Activated naive CD8-positive, alpha-beta T cell treated with anti-CD3 and anti-CD28 coated beads, Interleukin-2, amount 10 ng/mL, durations not matched to agents 7 days and 5 days (primary cell): Measurements from ENCODE around the gene APOA1. TPM values are rescaled to one million over a fixed set of nuclear protein-coding genes. Genes with fewer than 3 reads are reported as not detected.
A peak's percentile ranks its signal among the peaks of the same experiment; 100 is the strongest.
"Not testable (repeated sequence)": the region's sequence is repeated elsewhere in the genome, so short reads cannot be mapped to it uniquely, and the experiment has no call there.

ENCODE experiments used
- ATAC-seq: fragments of 150-1000 bp; cut with Tn5 transposase; one replicate; pipeline ENCODE4 v1.10.0; 2021; ENCODE audit warnings: low read depth, moderate library complexity
- POLR2A ChIA-PET: fragments of 350-600 bp; sonication (Branson Sonifier 250); formaldehyde crosslinking; loops from one replicate; lab custom pipeline; 2021; ENCODE audit warnings: antibody characterized with exemption; lab: Charles Lee
- DNase-seq: peaks from one replicate; pipeline ENCODE4 v3.0.0; 2021
- H3K27ac Mint-ChIP-seq: one replicate; pipeline ENCODE4 v1.8.0; 2022; ENCODE audit warnings: mild to moderate bottlenecking, mixed read lengths
- H3K27me3 Mint-ChIP-seq: one replicate; pipeline ENCODE4 v1.8.0; 2022; ENCODE audit warnings: mild to moderate bottlenecking, moderate library complexity, mixed read lengths
- H3K36me3 Mint-ChIP-seq: one replicate; pipeline ENCODE4 v1.8.0; 2021; ENCODE audit warnings: mild to moderate bottlenecking, mixed read lengths
- H3K4me1 Mint-ChIP-seq: one replicate; pipeline ENCODE4 v1.8.0; 2021; ENCODE audit warnings: mixed read lengths
- H3K4me3 Mint-ChIP-seq: one replicate; pipeline ENCODE4 v1.8.0; 2022; ENCODE audit warnings: mild to moderate bottlenecking, moderate library complexity, mixed read lengths
- H3K9me3 Mint-ChIP-seq: one replicate; pipeline ENCODE4 v1.8.0; 2021; ENCODE audit warnings: mixed read lengths
- total RNA-seq, 2 experiments: library from RNA; stranded (reverse); gene quantifications; one replicate each; pipeline ENCODE4 v1.2.3, GENCODE V29; 2021

The APOA1 gene
- total RNA-seq, 2 experiments from 2014 or later = 0.44 to 0.45 TPM

- DNase-seq (no peak), ATAC-seq (no peak)
- Mint-ChIP-seq H3K9me3 (no peaks in the 10 kb centered on the region), H3K36me3 (no peaks in the 10 kb centered on the region), H3K4me1 (no peaks in the 10 kb centered on the region), H3K27me3 (peaks cover 8% of the 10 kb centered on the region), H3K27ac (no peak overlapping the region), H3K4me3 (no peak overlapping the region)
- POLR2A ChIA-PET = no interaction called here
Observed at GRCh38 chr11:116812109-116812508, 25.3 kb downstream of the APOA1 start.

GRCh38 chr11:116811194-116811593, 26.2 kb downstream of the APOA1 start:
- POLR2A ChIA-PET = interaction anchor here (0.7 kb wide), 1 partner anchor 288 kb away, joined by 6 read pairs; no protein-coding TSS in a partner anchor
- Mint-ChIP-seq H3K4me3 (no peak overlapping the region), H3K27me3 (peaks cover 13% of the 10 kb centered on the region), H3K4me1 (no peaks in the 10 kb centered on the region), H3K27ac (no peak overlapping the region), H3K9me3 (no peaks in the 10 kb centered on the region), H3K36me3 (no peaks in the 10 kb centered on the region)
- DNase-seq = no peak
- no peak for ATAC-seq

GRCh38 chr11:116808262-116809175, 28.9 kb downstream of the APOA1 start:
- Mint-ChIP-seq H3K4me3 (no peak overlapping the region), H3K36me3 (no peaks in the 10 kb centered on the region), H3K4me1 (no peaks in the 10 kb centered on the region), H3K27ac (no peak overlapping the region), H3K9me3 (no peaks in the 10 kb centered on the region), H3K27me3 (peaks cover 13% of the 10 kb centered on the region)
- ATAC-seq (no peak), DNase-seq (no peak)
- POLR2A ChIA-PET = no interaction called here

- Mint-ChIP-seq H3K4me3 (no peak overlapping the region), H3K9me3 (no peaks in the 10 kb centered on the region), H3K27me3 (peaks cover 14% of the 10 kb centered on the region), H3K27ac (no peak overlapping the region), H3K4me1 (no peaks in the 10 kb centered on the region), H3K36me3 (no peaks in the 10 kb centered on the region)
- ATAC-seq = no peak
- POLR2A ChIA-PET = no interaction called here
- DNase-seq = no peak
Observed at GRCh38 chr11:116807601-116808261, 29.7 kb downstream of the APOA1 start.

GRCh38 chr11:116804001-116804400, 33.4 kb downstream of the APOA1 start:
- DNase-seq = no peak
- POLR2A ChIA-PET = no interaction called here
- H3K9me3 Mint-ChIP-seq = no peaks in the 10 kb centered on the region
- H3K4me3 Mint-ChIP-seq = no peak overlapping the region
- no peaks in the 10 kb centered on the region for H3K36me3 Mint-ChIP-seq
- H3K27ac Mint-ChIP-seq = no peak overlapping the region
- no peak for ATAC-seq
- H3K27me3 Mint-ChIP-seq = peaks cover 26% of the 10 kb centered on the region
- no peaks in the 10 kb centered on the region for H3K4me1 Mint-ChIP-seq

GRCh38 chr11:116801662-116802061, 35.8 kb downstream of the APOA1 start:
- ATAC-seq, DNase-seq, POLR2A ChIA-PET, H3K36me3 Mint-ChIP-seq, H3K4me1 Mint-ChIP-seq, H3K9me3 Mint-ChIP-seq, H3K4me3 Mint-ChIP-seq, H3K27ac Mint-ChIP-seq: not testable (repeated sequence)
- peaks cover 33% of the 10 kb centered on the region for H3K27me3 Mint-ChIP-seq

GRCh38 chr11:116800610-116801009, 36.8 kb downstream of the APOA1 start:
- DNase-seq (no peak), ATAC-seq (no peak)
- POLR2A ChIA-PET = no interaction called here
- Mint-ChIP-seq H3K9me3 (no peaks in the 10 kb centered on the region), H3K27me3 (peaks cover 31% of the 10 kb centered on the region), H3K36me3 (no peaks in the 10 kb centered on the region), H3K27ac (no peak overlapping the region), H3K4me3 (no peak overlapping the region), H3K4me1 (no peaks in the 10 kb centered on the region)

- no peaks in the 10 kb centered on the region for H3K4me1 Mint-ChIP-seq
- H3K4me3 Mint-ChIP-seq = no peak overlapping the region
- DNase-seq (no peak), ATAC-seq (no peak)
- H3K9me3 Mint-ChIP-seq = no peaks in the 10 kb centered on the region
- POLR2A ChIA-PET = no interaction called here
- no peaks in the 10 kb centered on the region for H3K36me3 Mint-ChIP-seq
- no peak overlapping the region for H3K27ac Mint-ChIP-seq
- H3K27me3 Mint-ChIP-seq = peaks cover 33% of the 10 kb centered on the region
Observed at GRCh38 chr11:116798368-116798767, 39.1 kb downstream of the APOA1 start.

GRCh38 chr11:116797816-116798215, 39.6 kb downstream of the APOA1 start:
- H3K4me3 Mint-ChIP-seq = no peak overlapping the region
- peaks cover 33% of the 10 kb centered on the region for H3K27me3 Mint-ChIP-seq
- H3K36me3 Mint-ChIP-seq = no peaks in the 10 kb centered on the region
- H3K4me1 Mint-ChIP-seq = peaks cover 3% of the 10 kb centered on the region
- H3K27ac Mint-ChIP-seq = no peak overlapping the region
- H3K9me3 Mint-ChIP-seq = no peaks in the 10 kb centered on the region
- ATAC-seq (no peak), DNase-seq (no peak)
- POLR2A ChIA-PET = no interaction called here

GRCh38 chr11:116796548-116796947, 40.9 kb downstream of the APOA1 start:
- H3K9me3 Mint-ChIP-seq = no peaks in the 10 kb centered on the region
- no peak for ATAC-seq
- H3K36me3 Mint-ChIP-seq = no peaks in the 10 kb centered on the region
- no peak overlapping the region for H3K4me3 Mint-ChIP-seq
- H3K27me3 Mint-ChIP-seq = peaks cover 27% of the 10 kb centered on the region
- H3K4me1 Mint-ChIP-seq = peaks cover 3% of the 10 kb centered on the region
- H3K27ac Mint-ChIP-seq = no peak overlapping the region
- no peak for DNase-seq
- POLR2A ChIA-PET = interaction anchor here (0.6 to 1.2 kb wide), 2 partner anchors 57 to 531 kb away, joined by 4 to 5 read pairs; partner anchors contain the start of gene CEP164

- no peak overlapping the region for H3K4me3 Mint-ChIP-seq
- H3K27me3 Mint-ChIP-seq = peaks cover 21% of the 10 kb centered on the region
- peaks cover 5% of the 10 kb centered on the region for H3K4me1 Mint-ChIP-seq
- ATAC-seq (no peak), DNase-seq (no peak)
- H3K27ac Mint-ChIP-seq = no peak overlapping the region
- POLR2A ChIA-PET = interaction anchor here (1.2 kb wide), 1 partner anchor 15 kb away, joined by 3 read pairs; no protein-coding TSS in a partner anchor
- no peaks in the 10 kb centered on the region for H3K9me3 Mint-ChIP-seq
- H3K36me3 Mint-ChIP-seq = no peaks in the 10 kb centered on the region
Observed at GRCh38 chr11:116794851-116795250, 42.6 kb downstream of the APOA1 start.

- no peaks in the 10 kb centered on the region for H3K9me3 Mint-ChIP-seq
- H3K4me1 Mint-ChIP-seq = peaks cover 5% of the 10 kb centered on the region
- ATAC-seq (no peak), DNase-seq (no peak)
- H3K4me3 Mint-ChIP-seq = no peak overlapping the region
- POLR2A ChIA-PET = interaction anchor here (1.2 to 8.0 kb wide), 2 partner anchors 13 to 42 kb away, joined by 3 to 79 read pairs; no protein-coding TSS in a partner anchor
- H3K27me3 Mint-ChIP-seq = peaks cover 14% of the 10 kb centered on the region
- H3K36me3 Mint-ChIP-seq = no peaks in the 10 kb centered on the region
- no peak overlapping the region for H3K27ac Mint-ChIP-seq
Observed at GRCh38 chr11:116793772-116794097, 43.7 kb downstream of the APOA1 start.

- Mint-ChIP-seq H3K36me3 (no peaks in the 10 kb centered on the region), H3K4me1 (peaks cover 11% of the 10 kb centered on the region), H3K4me3 (no peak overlapping the region), H3K27ac (peak overlapping the region; percentile 1), H3K27me3 (peaks cover 9% of the 10 kb centered on the region), H3K9me3 (no peaks in the 10 kb centered on the region)
- ATAC-seq = no peak
- no peak for DNase-seq
- POLR2A ChIA-PET = interaction anchor here (8.0 kb wide), 1 partner anchor 42 kb away, joined by 79 read pairs; no protein-coding TSS in a partner anchor
Observed at GRCh38 chr11:116792869-116793771, 44.3 kb downstream of the APOA1 start.
